ENCODE data around the gene SDHAF3.
A peak's percentile ranks its signal among the peaks of the same experiment; 100 is the strongest.
"Not testable (repeated sequence)": the region's sequence is repeated elsewhere in the genome, so short reads cannot be mapped to it uniquely, and the experiment has no call there.

Gene SDHAF3

DNA sequence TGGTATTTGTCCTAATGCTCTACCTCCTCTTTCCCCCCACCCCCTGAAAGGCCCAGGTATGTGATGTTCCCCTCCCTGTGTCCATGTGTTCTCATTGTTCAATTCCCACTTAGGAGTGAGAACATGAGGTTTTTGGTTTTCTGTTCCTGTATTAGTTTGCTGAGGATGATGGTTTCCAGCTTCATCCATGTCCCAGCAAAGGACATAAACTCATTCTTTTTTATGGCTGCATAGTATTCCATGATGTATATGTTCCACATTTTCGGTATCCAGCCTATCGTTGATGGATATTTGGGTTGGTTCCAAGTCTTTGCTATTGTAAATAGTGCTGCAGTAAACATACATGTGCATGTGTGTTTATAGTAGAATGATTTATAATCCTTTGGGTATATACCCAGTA, 5.6 kb downstream of the SDHAF3 start:
- DNase-seq (ENCODE audit: low read depth in 2 of 2), result not testable (repeated sequence)

GRCh38 chr7:97126483-97127171, 9.1 kb downstream of the SDHAF3 start:
- DNase-seq (ENCODE audit: low read depth in 2 of 2), result no peak

DNA sequence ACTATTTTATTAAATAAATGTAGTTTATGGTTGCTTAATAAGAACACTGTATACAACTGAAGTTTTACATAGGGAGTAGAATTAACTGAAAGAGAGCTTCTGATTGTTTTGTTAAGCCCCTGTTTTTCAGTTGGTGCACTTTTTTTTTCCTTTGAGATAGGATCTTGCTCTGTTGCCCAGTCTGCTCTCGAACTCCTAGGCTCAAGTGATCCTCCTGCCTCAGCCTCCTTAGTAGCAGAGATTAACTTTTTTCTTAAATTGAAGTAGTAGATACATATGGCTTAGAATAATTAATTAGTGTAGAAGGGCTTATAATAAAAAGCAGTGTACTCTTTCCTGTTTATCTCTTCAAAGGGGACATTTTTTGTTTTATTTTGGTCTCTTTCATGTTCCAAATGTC, 11.2 kb downstream of the SDHAF3 start:
- no peak for DNase-seq (ENCODE audit: low read depth in 2 of 2)

- DNase-seq (ENCODE audit: low read depth in 2 of 2), result no peak
These were observed 13.1 kb downstream of the SDHAF3 start for GRCh38 chr7:97130417-97131139.

- DNase-seq (ENCODE audit: low read depth in 2 of 2), result no peak
These were observed 15.7 kb downstream of the SDHAF3 start for GRCh38 chr7:97133159-97133558.

- no peak for DNase-seq (ENCODE audit: low read depth in 2 of 2)
These were observed 21.3 kb downstream of the SDHAF3 start for GRCh38 chr7:97138830-97139229.

DNA sequence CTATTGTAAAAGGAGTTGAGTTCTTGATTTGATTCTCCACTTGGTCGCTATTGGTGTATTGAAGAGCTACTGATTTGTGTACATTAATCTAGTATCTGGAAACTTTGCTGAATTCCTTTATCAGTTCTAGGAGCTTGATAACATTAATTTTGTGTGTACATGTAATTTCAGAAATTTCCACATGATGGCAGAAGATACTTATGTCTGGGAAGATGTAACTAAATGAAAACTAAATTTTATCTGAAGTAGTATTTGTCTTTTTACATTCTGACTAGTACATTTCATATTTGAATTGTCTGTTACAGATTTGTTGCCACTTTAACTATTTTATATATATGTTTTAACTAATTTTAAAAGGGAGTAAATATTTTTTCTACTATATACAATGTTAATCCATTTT, 27.6 kb downstream of the SDHAF3 start:
- DNase-seq (ENCODE audit: low read depth in 2 of 2), result peak in 1 of 2 experiments; percentile 9

DNA sequence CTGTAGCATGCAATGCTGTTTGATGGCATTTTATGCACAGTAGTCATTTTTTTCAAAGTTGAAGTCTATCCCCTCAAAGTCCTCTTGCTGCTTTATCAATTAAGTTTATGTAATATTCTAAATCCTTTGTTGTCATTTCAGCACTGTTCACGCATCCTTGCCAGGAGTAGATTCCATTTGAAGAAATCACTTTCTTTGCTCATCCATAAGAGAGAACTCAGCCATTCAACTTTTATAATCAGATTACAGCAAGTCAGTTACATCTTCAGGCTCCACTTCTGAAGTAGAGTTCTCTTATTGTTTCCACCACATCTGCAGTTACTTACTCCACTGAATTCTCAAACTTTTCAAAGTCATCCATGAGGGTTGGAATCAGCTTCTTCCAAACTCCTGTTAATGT, 32.3 kb downstream of the SDHAF3 start:
- DNase-seq (ENCODE audit: low read depth in 2 of 2), result no peak

DNA sequence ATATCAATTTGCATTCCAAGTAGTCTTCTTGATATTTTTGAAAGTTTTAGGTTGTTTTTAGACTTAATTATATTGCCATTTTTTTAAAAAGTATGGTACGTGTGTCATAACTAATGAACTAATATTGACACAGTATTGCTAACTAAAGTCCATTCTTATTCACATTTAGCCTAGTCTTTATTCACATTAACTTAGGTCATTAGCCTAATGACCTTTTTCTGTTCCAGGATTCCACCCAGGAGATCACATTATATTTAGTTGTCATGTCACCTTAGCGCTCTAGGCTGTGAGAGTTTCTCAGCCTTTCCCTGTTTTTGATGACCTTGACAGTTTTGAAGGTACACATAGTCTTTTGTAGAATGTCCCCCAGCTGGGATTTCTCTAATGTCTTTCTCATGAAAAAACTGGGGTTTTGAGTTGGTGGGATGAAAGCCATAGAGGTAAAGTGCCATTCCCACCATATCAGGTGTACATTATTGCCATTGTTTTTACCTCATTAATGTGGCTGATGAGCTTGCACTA, 38.5 kb downstream of the SDHAF3 start:
- DNase-seq (ENCODE audit: low read depth in 2 of 2), result no peak

GRCh38 chr7:97159984-97160383, 42.5 kb downstream of the SDHAF3 start:
- DNase-seq (ENCODE audit: low read depth in 2 of 2), result not testable (repeated sequence)

DNA sequence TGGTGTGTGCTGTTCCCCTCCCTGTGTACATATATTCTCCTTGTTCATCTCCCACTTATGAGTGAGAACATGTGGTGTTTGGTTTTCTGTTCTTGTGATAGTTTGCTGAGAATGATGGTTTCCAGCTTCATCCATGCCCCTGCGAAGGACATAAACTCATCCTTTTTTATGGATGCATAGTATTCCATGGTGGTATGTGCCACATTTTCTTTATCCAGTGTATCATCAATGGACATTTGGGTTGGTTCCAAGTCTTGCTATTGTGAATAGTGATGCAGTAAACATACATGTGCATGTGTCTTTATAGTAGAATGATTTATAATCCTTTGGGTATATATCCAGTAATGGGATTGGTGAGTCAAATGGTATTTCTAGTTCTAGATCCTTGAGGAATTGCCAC, 44.1 kb downstream of the SDHAF3 start:
- DNase-seq (ENCODE audit: low read depth in 2 of 2), result not testable (repeated sequence)

- DNase-seq (ENCODE audit: low read depth in 2 of 2), result no peak
These were observed 48.8 kb downstream of the SDHAF3 start for GRCh38 chr7:97166308-97166707.

DNA sequence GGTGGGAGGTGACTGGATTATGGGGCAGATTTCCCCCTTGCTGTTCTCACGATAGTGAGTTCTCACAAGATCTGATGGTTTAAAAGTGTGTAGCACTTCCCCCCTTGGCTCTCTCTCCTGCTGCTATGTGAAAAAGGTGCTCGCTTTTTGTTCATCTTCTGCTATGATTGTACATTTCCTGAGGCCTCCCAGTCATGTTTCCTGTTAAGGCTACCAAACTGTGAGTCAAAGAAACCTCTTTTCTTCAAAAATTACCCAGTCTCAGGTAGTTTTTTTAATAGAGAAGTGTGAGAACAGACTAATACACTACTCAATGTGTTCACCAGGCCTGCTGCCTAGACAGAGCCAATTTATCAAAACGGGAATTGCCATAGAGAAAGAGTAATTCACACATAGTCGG, 49.7 kb downstream of the SDHAF3 start:
- no peak for DNase-seq (ENCODE audit: low read depth in 2 of 2)

DNA sequence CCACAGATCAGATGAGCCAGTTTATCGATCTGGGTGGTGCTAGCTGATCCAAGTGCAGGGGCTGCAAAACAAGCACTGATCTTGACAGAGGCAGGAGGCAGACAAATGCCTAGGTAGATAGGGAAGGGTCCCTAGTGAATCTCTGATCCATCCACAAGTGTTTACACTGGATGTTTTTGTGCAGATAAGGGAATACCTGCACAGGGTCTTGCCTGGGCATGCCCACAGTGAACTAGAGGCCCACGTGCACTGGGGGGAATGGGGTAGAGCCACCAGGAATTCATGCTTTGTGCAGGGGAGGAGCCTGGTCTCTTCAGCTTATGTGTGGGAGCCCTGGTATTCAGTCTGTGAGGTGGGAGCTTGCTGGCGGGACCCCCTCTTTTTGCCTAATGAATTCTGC, 50.3 kb downstream of the SDHAF3 start:
- no peak for DNase-seq (ENCODE audit: low read depth in 2 of 2)

DNA sequence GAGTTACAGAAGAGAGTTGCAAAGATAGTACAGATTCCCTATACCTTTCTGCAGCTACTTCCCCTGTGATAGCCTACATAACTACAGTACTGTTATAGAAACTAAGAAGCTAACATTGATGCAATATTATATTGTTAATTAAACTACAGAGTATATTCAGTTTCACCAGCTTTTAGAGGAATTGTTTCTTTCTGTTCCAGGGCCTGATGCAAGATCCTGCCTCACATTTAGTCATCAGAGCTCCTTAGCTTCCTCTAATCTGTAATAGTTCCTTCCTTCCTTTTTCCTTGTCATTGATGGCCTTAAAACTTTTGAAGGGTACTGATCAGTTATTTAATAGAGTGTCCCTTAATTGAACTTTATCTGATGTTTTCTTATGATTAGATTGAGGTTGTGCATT, 56.8 kb downstream of the SDHAF3 start:
- DNase-seq (ENCODE audit: low read depth in 2 of 2), result no peak

DNA sequence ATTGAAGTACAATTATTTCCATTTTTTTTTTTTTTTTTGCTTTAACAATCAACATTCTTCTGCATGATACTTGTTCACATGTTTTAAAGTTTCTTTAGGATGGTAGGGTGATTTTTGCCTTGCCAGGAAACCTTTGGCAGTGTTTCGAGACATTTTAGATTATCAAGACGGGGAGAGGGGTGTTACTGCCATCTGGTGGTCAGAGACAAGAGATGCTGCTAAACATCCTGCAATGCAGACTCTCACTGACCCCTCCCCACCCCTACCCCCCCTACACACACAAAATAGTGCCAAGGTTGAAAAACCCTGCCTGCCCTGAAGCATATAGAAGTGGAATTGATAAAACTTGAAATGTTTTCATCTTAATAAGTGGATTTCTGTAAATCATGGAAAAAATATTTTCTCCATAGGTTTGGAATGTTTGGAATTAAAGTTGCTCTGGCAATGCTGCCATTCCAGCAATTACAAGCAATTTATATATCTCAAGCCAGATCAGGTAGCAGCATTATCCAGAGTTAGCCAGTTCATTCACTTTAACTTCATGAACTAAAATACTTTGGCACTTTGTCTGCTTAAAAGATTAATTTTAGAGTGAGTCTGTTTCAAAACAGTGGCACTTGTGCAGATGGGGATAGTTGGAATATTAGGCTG, 62.1 kb downstream of the SDHAF3 start:
- DNase-seq (ENCODE audit: low read depth in 2 of 2), result peak; percentile 18 to 25

- no peak for DNase-seq (ENCODE audit: low read depth in 2 of 2)
These were observed 69.6 kb downstream of the SDHAF3 start for GRCh38 chr7:97187067-97187466.

GRCh38 chr7:97196174-97196573, 78.7 kb downstream of the SDHAF3 start:
- not testable (repeated sequence) for DNase-seq (ENCODE audit: low read depth in 2 of 2)

DNA sequence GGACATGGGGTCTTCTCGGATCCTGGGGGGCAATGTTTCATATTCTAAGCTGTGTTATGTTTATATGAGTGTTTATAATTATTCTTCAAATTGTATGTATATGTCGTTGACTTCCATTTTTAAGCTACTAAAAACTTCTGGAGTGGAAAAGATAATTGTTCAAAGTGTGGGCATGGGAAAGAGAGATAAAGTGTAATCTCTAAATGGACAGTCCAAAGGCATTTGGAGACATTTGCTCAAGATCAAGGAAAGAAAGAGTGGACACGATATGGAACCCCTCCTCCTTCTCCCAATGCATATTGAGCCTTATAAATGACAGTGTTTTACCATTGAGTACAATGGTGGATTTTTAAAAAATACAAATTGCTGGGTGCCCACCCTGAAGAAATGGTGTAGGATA, 81.1 kb downstream of the SDHAF3 start:
- DNase-seq (ENCODE audit: low read depth in 2 of 2), result no peak

- no peak for DNase-seq (ENCODE audit: low read depth in 2 of 2)
These were observed 82.5 kb downstream of the SDHAF3 start for GRCh38 chr7:97200018-97200417.

GRCh38 chr7:97203957-97204356, 86.5 kb downstream of the SDHAF3 start:
- no peak for DNase-seq (ENCODE audit: low read depth in 2 of 2)

DNA sequence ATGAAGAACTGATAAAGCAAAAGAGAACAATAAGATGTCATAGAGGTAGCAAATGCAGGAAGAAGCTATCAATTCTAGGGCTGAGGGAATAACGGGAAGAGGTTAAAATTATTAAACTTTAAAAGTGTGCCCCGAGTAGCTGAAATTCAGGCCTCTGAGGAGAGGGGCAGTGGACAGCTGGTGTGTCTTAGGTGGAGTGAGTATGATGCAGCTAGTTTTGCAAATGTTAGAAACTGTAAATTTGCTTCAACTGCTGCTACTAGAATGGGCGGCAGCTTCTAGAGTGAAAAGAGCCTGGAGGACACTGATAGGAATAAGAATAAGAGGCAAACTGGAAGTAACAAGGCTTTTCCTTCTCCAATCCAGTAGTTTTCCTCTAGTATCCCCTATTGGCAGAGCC, 87.3 kb downstream of the SDHAF3 start:
- no peak for DNase-seq (ENCODE audit: low read depth in 2 of 2)

DNA sequence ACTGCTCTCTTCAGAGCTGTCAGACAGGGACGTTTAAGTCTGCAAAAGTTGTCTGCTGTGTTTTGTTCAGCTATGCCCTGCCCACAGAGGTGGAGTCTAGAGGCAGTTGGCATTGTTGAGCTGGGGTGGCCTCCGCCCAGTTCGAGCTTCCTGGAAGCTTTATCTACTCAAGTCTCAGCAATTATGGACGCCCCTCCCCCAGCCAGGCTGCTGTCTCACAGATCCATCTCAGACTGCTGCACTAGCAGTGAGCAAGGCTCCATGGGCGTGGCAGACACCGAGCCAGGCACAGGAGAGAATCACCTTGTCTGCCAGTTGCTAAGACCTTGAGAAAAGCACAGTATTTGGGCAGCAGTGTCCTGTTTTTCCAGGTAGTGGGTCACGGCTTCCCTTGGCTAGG, 98.1 kb downstream of the SDHAF3 start:
- no peak for DNase-seq (ENCODE audit: low read depth in 2 of 2)
